CD14-positive monocyte (primary cell): ENCODE results near the gene FKBP7. TPM values are rescaled to one million over a fixed set of nuclear protein-coding genes. Genes with fewer than 3 reads are reported as not detected.
A peak's percentile ranks its signal among the peaks of the same experiment; 100 is the strongest.
"Not testable (repeated sequence)": the region's sequence is repeated elsewhere in the genome, so short reads cannot be mapped to it uniquely, and the experiment has no call there.

Source experiments
- DNase-seq, 3 donors: peaks; one replicate each; pipeline ENCODE4 v3.0.0-alpha.2; 2011 to 2022
- H2AFZ ChIP-seq: 2 replicates; pipeline ENCODE4 v1.6.0; 2012; ENCODE audit warnings: mild to moderate bottlenecking, low read depth, low read length, inconsistent platforms; ENCODE audit not compliant: insufficient read depth, poor library complexity, severe bottlenecking
- H3K27ac ChIP-seq, 2 donors: 1 replicate in 1 of 2; 2 replicates in 1 of 2; pipeline ENCODE4 v1.5.1; 2012 to 2013; ENCODE audit warnings: low read length in 2 of 2, control low read depth in 1 of 2, inconsistent platforms in 1 of 2, low read depth in 1 of 2, mild to moderate bottlenecking in 1 of 2
- H3K27me3 ChIP-seq, 2 donors: one replicate each; pipeline versions ENCODE4 v1.6.0 to v1.6.1; 2011 to 2013; ENCODE audit warnings: low read length in 2 of 2; ENCODE audit not compliant: control insufficient read depth in 2 of 2, insufficient read depth in 2 of 2
- H3K36me3 ChIP-seq, 2 donors: replicated peaks in 1 of 2; 1 replicate in 1 of 2; 2 replicates in 1 of 2; pipeline versions ENCODE4 v1.5.1 to v1.6.1; 2012 to 2013; ENCODE audit warnings: low read length in 2 of 2, control low read depth in 1 of 2, inconsistent platforms in 1 of 2, mild to moderate bottlenecking in 1 of 2; ENCODE audit not compliant: insufficient read depth in 2 of 2, control insufficient read depth in 1 of 2
- H3K4me1 ChIP-seq, 2 donors: 1 replicate in 1 of 2; 2 replicates in 1 of 2; pipeline versions ENCODE4 v1.5.1 to v1.6.1; 2012 to 2013; ENCODE audit warnings: low read length in 2 of 2, control low read depth in 1 of 2, inconsistent platforms in 1 of 2, mild to moderate bottlenecking in 1 of 2, moderate library complexity in 1 of 2; ENCODE audit not compliant: insufficient read depth in 2 of 2, control insufficient read depth in 1 of 2
- H3K4me2 ChIP-seq: replicated peaks from 2 replicates; pipeline ENCODE3; 2012; ENCODE audit warnings: low read length, moderate library complexity, mild to moderate bottlenecking; ENCODE audit not compliant: poor library complexity, severe bottlenecking; ENCODE audit errors: extremely low read depth
- H3K4me3 ChIP-seq, 3 experiments: fragments of 200-600 bp in 1 of 3; sonication (generic) in 1 of 3; replicated peaks in 1 of 3; 1 replicate in 2 of 3; 2 replicates in 1 of 3; pipeline ENCODE4 v1.5.1; 2011 to 2013; ENCODE audit warnings: low read length in 3 of 3, mild to moderate bottlenecking in 3 of 3, control low read depth in 2 of 3, low read depth in 2 of 3, inconsistent platforms in 1 of 3, moderate library complexity in 1 of 3
- H3K79me2 ChIP-seq: 2 replicates; pipeline ENCODE4 v1.6.0; 2012; ENCODE audit warnings: mild to moderate bottlenecking, control low read depth, inconsistent platforms, low read length, moderate library complexity; ENCODE audit not compliant: insufficient read depth
- H3K9ac ChIP-seq: 2 replicates; pipeline ENCODE4 v1.6.0; 2017; ENCODE audit warnings: low read length, mild to moderate bottlenecking; ENCODE audit not compliant: insufficient read depth, poor library complexity, severe bottlenecking
- H3K9me3 ChIP-seq, 2 donors: replicated peaks in 1 of 2; 1 replicate in 1 of 2; 2 replicates in 1 of 2; pipeline versions ENCODE4 v1.5.1 to v1.6.1; 2012 to 2013; ENCODE audit warnings: low read length in 2 of 2, control low read depth in 1 of 2; ENCODE audit not compliant: control insufficient read depth in 1 of 2, insufficient read depth in 1 of 2
- H4K20me1 ChIP-seq: 2 replicates; pipeline ENCODE4 v1.6.0; 2012; ENCODE audit warnings: mild to moderate bottlenecking, low read length, control low read depth, moderate library complexity; ENCODE audit not compliant: insufficient read depth
- H3K27ac Mint-ChIP-seq, 7 donors: one replicate each; pipeline ENCODE4 v1.8.0; 2020; ENCODE audit warnings: mild to moderate bottlenecking in 7 of 7, mixed read lengths in 7 of 7, moderate library complexity in 6 of 7, inconsistent platforms in 2 of 7
- H3K27me3 Mint-ChIP-seq, 3 donors: one replicate each; pipeline ENCODE4 v1.8.0; 2021 to 2022; ENCODE audit warnings: low read depth in 3 of 3, mild to moderate bottlenecking in 3 of 3, mixed read lengths in 3 of 3, moderate library complexity in 3 of 3, inconsistent platforms in 1 of 3
- H3K36me3 Mint-ChIP-seq, 2 donors: one replicate each; pipeline ENCODE4 v1.8.0; 2020; ENCODE audit warnings: mixed read lengths in 2 of 2, inconsistent platforms in 1 of 2, mild to moderate bottlenecking in 1 of 2
- H3K4me1 Mint-ChIP-seq: one replicate; pipeline ENCODE4 v1.8.0; 2020; ENCODE audit warnings: mild to moderate bottlenecking, mixed read lengths
- H3K4me3 Mint-ChIP-seq, 2 donors: one replicate each; pipeline ENCODE4 v1.8.0; 2020; ENCODE audit warnings: mild to moderate bottlenecking in 2 of 2, mixed read lengths in 2 of 2, moderate library complexity in 1 of 2
- H3K9me3 Mint-ChIP-seq, 7 donors: one replicate each; pipeline ENCODE4 v1.8.0; 2020 to 2022; ENCODE audit warnings: mixed read lengths in 7 of 7, mild to moderate bottlenecking in 6 of 7, moderate library complexity in 6 of 7, inconsistent platforms in 2 of 7
- CTCF ChIP-seq: fragments of 200-600 bp; IDR thresholded peaks from one replicate; pipeline ENCODE4 v1.8.0; 2022; ENCODE audit warnings: antibody characterized with exemption, mild to moderate bottlenecking
- WGBS: methylation state at CpG from one replicate; pipeline ENCODE4 v1.1.5; 2013; ENCODE audit warnings: missing lambda C conversion rate; ENCODE audit not compliant: insufficient coverage; 5-methylcytosine and 5-hydroxymethylcytosine counted together
- intact Hi-C, 2 donors: fragments of 100-400 bp; cut with micrococcal nuclease; formaldehyde crosslinking; loops; one replicate each; pipeline versions ENCODE4 v1.15.0 to v1.15.1; 2023
- polyA plus RNA-seq, 3 donors: library from polyadenylated mRNA; depleted of rRNA in 1 of 3; unstranded in 2 of 3; stranded (reverse) in 1 of 3; fragments of 300-500 nt in 2 of 3; fragments of >200 nt in 1 of 3; fragmentation: Illumina TruSeq in 2 of 3; gene quantifications; 1 replicate in 2 of 3; 2 replicates in 1 of 3; pipeline ENCODE4 v1.2.3, GENCODE V29; 2012 to 2021

The FKBP7 gene
- polyA plus RNA-seq, 3 donors = 0.25 to 1.6 (median 0.57) TPM

DNA sequence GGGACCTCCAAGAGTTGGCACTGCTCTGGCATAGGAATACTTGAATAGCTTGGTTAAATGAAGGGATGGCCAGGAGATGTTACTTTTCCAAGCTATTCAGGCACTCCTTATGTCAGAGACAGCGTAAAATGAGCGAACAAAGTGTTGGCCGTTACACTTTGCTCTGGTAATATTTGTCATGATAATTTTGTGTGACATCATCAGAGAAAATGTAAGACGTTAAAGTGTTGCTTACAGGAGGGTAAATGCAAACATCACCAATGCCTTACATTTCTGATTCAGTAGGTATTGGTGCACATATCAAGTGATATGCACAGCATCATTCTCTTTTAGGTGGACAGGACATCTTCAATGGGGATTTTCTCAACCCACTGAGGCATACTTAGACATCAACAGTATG, 47.9 kb upstream of the FKBP7 start:
- Histone ChIP-seq H3K9me3 (no peaks in the 10 kb centered on the region), H3K27ac (no peak overlapping the region), H3K4me3 (no peak overlapping the region), H3K4me2 (no peak overlapping the region), H3K9ac (no peak overlapping the region), H3K36me3 (no peaks in the 10 kb centered on the region), H4K20me1 (no peaks in the 10 kb centered on the region), H2AFZ (no peak overlapping the region), H3K79me2 (peaks cover 59% of the 10 kb centered on the region), H3K27me3 (no peaks in the 10 kb centered on the region), H3K4me1 (peaks cover 37 to 38% of the 10 kb centered on the region in 2 donors)
- Mint-ChIP-seq H3K36me3 (peaks cover 4 to 8% of the 10 kb centered on the region in 2 donors), H3K27me3 (no peaks in the 10 kb centered on the region), H3K4me1 (peaks cover 61% of the 10 kb centered on the region), H3K9me3 (peaks cover 0 to 12% (median 6%) of the 10 kb centered on the region in 7 donors), H3K27ac (no peak overlapping the region), H3K4me3 (no peak overlapping the region)
- 100% methylated on average over 1 of the region's 4 CpGs for WGBS
- DNase-seq = no peak
- TF ChIP-seq CTCF = no peak
- intact Hi-C loops = no loop called here

GRCh38 chr2:178525460-178525859, 47.1 kb upstream of the FKBP7 start:
- no CpG with 5 or more reads among the region's 1 CpG for WGBS
- H3K9ac ChIP-seq, H3K4me3 ChIP-seq, H3K4me2 ChIP-seq, H2AFZ ChIP-seq, H4K20me1 ChIP-seq, H3K36me3 Mint-ChIP-seq, H3K36me3 ChIP-seq, H3K27me3 Mint-ChIP-seq, H3K9me3 ChIP-seq, H3K27me3 ChIP-seq, DNase-seq, H3K27ac ChIP-seq, intact Hi-C loops: not testable (repeated sequence)
- H3K4me1 ChIP-seq = peaks cover 29 to 30% of the 10 kb centered on the region in 2 donors
- Mint-ChIP-seq H3K27ac (peak overlapping the region in 1 of 7 donors; percentile 3), H3K9me3 (peaks cover 0 to 12% (median 6%) of the 10 kb centered on the region in 7 donors), H3K4me1 (peaks cover 54% of the 10 kb centered on the region), H3K4me3 (peak overlapping the region in 1 of 2 donors; percentile 0)
- peaks cover 59% of the 10 kb centered on the region for H3K79me2 ChIP-seq

DNA sequence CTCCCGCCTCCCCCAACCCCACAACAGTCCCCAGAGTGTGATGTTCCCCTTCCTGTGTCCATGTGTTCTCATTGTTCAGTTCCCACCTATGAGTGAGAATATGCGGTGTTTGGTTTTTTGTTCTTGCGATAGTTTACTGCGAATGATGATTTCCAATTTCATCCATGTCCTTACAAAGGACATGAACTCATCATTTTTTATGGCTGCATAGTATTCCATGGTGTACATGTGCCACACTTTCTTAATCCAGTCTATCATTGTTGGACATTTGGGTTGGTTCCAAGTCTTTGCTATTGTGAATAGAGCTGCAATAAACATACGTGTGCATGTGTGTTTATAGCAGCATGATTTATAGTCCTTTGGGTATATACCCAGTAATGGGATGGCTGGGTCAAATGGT, 46.6 kb upstream of the FKBP7 start:
- Histone ChIP-seq H3K79me2 (peaks cover 59% of the 10 kb centered on the region), H3K4me1 (peaks cover 24 to 26% of the 10 kb centered on the region in 2 donors)
- H3K9me3 Mint-ChIP-seq = peaks cover 0 to 12% (median 6%) of the 10 kb centered on the region in 7 donors
- WGBS = no CpG with 5 or more reads among the region's 5 CpGs
- H3K4me2 ChIP-seq, H3K36me3 Mint-ChIP-seq, H3K9me3 ChIP-seq, H3K4me3 Mint-ChIP-seq, H3K27ac Mint-ChIP-seq, H3K36me3 ChIP-seq, H3K9ac ChIP-seq, H3K4me3 ChIP-seq, H3K27ac ChIP-seq, DNase-seq, H2AFZ ChIP-seq, H3K27me3 ChIP-seq, intact Hi-C loops, H4K20me1 ChIP-seq, H3K27me3 Mint-ChIP-seq: not testable (repeated sequence)
- peaks cover 49% of the 10 kb centered on the region for H3K4me1 Mint-ChIP-seq
